Stimulated activated CD8-positive, alpha-beta memory T cell treated with anti-CD3 and anti-CD28 coated beads, Interleukin-15, amount 100 ng/mL, for 48 hours (primary cell): Measurements from ENCODE around the gene ESR1.
"Not testable (repeated sequence)": the region's sequence is repeated elsewhere in the genome, so short reads cannot be mapped to it uniquely, and the experiment has no call there.

Experiments
- DNase-seq, 2 donors: peaks; one replicate each; pipeline ENCODE4 v3.0.0-alpha.2; 2020; ENCODE audit warnings: low read depth in 2 of 2

The ESR1 gene

GRCh38 chr6:151894426-151894825 is 86.9 kb downstream of the ESR1 start:
- not testable (repeated sequence) for DNase-seq

DNA sequence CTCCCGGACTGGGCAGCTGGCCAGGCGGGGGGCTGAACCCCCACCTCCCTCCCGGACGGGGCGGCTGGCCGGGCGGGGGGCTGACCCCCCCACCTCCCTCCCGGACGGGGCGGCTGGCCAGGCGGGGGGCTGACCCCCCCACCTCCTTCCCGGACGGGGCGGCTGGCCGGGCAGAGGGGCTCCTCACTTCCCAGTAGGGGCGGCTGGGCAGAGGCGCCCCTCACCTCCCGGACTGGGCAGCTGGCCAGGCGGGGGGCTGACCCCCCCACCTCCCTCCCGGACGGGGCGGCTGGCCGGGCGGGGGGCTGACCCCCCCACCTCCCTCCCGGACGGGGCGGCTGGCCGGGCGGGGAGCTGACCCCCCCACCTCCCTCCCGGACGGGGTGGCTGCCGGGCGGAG is 91.7 kb downstream of the ESR1 start:
- not testable (repeated sequence) for DNase-seq

- not testable (repeated sequence) for DNase-seq
Observed at GRCh38 chr6:151899796-151900195, 92.3 kb downstream of the ESR1 start.

DNA sequence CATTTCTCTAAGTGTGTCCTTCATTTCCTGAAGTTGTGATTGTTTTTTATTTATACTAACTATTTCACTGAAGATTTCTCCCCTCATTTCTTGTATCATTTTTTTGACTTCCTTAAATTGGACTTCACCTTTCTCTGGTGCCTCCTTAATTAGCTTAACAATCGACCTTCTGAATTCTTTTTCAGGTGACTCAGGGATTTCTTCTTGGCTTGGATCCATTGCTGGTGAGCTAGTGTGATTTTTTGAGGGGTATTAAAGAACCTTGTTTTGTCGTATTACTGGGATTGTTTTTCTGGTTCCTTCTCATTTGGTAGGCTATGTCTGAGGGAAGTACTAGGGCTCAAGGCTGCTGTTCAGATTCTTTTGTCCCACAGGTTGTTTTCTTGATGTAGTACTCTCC is 92.8 kb downstream of the ESR1 start:
- DNase-seq: no peak

- DNase-seq: no peak
Observed at GRCh38 chr6:151901009-151901411, 93.5 kb downstream of the ESR1 start.

- DNase-seq: no peak
Observed at GRCh38 chr6:151904631-151905030, 97.1 kb downstream of the ESR1 start.

DNA sequence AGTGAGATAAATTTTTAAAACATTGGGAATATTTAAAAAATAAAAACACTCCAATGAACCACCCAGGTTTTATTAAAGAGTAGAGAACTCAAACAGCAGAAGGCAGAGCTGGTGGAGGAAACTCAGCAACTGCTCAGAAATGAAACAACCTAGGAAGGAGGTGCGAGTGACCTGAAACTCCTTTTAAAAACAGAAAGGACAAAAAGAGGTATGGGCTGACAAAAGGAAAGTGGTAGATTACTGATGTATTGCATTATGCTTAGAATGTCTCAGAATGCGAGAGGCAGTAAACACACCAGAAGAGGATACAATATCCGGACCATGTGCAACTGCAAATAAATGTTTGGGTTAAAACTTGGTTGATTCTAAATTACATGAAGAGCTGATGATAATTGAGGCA is 97.6 kb downstream of the ESR1 start:
- no peak for DNase-seq

DNA sequence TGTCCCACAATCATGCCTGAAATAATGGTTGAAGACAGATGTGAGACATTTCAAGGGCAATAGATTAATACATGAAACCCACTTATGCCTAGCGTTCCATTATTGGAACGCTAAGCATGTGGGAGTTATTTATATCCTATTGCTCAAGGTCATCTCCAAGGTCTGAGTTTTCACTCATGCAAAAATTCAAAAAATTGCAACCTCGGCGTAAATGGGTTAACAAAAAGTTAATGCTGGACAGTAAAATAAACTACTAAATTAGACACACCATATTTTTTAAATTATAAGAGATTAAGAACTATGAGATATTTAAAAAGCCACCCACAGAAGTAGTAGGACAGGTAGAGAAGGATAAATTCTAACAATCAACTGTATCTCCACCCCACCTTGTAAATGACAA is 98.4 kb downstream of the ESR1 start:
- no peak for DNase-seq

GRCh38 chr6:151911401-151911800 is 103.9 kb downstream of the ESR1 start:
- no peak for DNase-seq

- no peak for DNase-seq
Observed at GRCh38 chr6:151914484-151914883, 107.0 kb downstream of the ESR1 start.

- no peak for DNase-seq
Observed at GRCh38 chr6:151916075-151916474, 108.6 kb downstream of the ESR1 start.

GRCh38 chr6:151916680-151917164 is 109.2 kb downstream of the ESR1 start:
- no peak for DNase-seq

- no peak for DNase-seq
Observed at GRCh38 chr6:151917531-151918329, 110.2 kb downstream of the ESR1 start.

DNA sequence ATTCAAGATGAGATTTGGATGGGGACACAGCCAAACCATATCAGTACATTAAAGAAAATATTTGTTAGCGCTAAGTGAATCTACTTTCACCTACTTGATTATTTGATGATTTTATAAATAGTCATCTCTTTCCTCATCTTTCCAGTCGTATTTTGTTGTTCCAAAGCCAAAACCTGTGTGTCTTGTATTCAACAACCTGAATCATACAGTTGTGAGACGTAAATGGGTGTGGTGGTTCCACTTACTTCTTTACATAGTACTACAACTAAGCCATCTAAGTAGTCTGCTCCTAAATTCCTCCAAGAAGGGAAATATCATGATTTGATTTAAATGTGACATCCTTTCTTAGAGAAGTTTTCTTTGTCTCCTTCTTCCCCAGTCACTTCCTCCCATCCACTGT is 132.8 kb downstream of the ESR1 start:
- no peak for DNase-seq

DNA sequence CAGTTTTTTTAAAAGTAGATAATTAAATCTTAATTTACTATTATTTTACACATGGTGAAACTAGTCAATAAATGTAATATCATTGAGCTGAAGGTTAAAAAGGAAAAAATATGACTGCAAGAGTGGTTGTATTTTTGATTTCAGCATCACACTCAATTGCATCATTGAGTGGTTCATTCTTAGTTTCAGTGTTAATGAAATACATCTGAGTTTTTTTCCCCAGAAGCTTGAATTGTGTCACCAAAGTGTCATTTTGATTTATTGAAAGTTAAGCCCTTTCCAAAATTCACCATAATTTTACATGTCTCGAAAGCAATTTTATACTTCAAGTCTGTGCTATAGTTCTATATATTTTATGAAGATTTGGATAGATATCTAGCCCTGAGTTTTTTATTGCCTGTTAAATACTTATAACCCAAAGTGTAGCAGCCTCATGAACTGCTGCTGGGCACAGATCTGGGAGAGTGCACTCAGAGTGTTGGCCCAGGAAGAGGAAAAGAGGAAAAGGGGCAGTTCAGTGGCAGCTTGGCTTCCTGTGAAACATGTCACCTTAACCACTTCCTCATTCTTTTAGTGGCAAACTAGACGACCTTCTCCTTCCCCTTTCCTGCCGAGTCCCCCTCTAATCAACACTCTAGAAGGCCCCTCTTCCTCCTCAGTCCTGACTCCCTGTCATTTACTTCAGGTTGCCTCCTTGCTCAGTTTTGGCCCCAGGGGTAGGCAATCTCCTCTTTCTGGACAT is 140.7 kb downstream of the ESR1 start:
- no peak for DNase-seq

DNA sequence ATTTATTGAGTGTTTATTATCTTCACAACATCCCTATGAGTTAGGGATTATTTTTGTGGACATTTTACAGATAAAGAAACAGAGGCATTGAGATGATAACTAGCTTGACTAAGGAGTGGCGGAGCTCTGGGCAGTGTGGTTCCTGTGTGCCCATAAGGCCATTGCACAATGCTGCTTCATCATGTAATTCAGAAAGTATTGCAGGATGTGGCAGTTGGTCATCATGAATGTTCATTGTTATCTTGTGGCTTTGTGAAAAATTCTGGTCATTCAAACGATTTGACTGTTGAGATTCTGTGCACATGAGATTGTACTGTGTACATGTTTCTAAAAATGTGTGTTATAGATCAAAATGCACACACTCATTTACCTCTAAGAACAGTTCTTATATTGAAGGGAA is 150.8 kb downstream of the ESR1 start:
- no peak for DNase-seq

- DNase-seq: no peak
Observed at GRCh38 chr6:151959086-151959485, 151.6 kb downstream of the ESR1 start.

DNA sequence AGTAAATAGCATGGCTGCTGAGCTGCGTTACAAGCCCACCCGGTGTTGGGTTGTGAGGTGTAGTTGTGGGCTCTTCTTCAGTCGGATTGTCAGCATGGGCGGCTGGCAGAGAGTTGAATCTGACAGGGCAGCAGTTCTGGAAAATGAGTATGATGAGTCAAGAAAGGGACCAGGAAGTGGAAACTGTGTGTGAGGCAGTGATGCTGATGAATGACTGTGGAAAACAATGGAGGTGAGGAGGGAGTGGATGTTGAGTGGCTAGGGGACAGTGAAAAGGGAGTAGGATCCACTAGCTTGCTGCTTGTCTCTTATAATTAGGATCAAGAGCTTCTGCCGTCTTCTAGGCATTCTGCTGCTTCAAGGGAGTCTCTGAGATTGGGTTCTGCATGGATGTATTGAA is 154.3 kb downstream of the ESR1 start:
- DNase-seq: no peak

DNA sequence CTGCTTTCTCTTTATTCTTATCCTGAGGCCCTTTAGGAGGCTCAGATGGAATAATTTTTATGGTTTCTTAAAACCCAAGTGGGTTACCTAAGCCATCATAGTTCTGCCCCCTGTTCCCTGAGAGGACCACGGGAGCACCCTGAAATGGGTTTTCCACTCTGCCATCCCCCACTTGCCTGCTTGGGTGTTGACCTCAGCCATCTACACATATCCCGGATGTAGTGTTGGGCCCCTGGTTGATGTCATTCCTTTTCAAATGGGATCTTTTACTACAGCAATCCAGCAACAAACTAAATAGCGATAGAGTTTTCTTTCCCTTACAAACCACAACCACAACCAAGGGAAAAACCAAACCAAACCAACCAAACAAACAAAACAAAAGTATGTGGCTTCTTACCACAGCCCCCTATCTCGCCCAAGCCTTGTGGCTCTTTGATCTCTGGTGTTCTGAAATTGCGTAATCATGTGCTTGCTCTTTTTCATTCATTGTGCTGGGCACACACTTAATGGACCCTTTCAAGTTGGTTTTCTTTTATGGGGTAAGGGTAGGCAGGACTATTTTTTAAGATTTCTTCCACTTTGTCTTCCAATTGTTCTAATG is 154.9 kb downstream of the ESR1 start:
- DNase-seq: no peak

GRCh38 chr6:151963001-151963400 is 155.5 kb downstream of the ESR1 start:
- DNase-seq: no peak

GRCh38 chr6:151964412-151964811 is 156.9 kb downstream of the ESR1 start:
- not testable (repeated sequence) for DNase-seq

- DNase-seq: no peak
Observed at GRCh38 chr6:151974061-151974617, 166.7 kb downstream of the ESR1 start.
